Uterus (tissue), 2 donors: ENCODE measurements around the gene KRTAP21-3.

Source experiments
- CTCF ChIP-seq, 4 experiments: fragments of 200-600 bp in 2 of 4; fragments of 450-650 bp in 2 of 4; sonication (generic) in 2 of 4; IDR thresholded peaks; one replicate each; pipeline ENCODE4 v1.5.1; 2016 to 2019; ENCODE audit warnings: antibody characterized with exemption in 4 of 4, mild to moderate bottlenecking in 2 of 4, moderate library complexity in 1 of 4
- POLR2A ChIP-seq, 2 donors: fragments of 450-650 bp; IDR thresholded peaks; one replicate each; pipeline ENCODE4 v1.6.1; 2016; ENCODE audit warnings: antibody characterized with exemption in 2 of 2, mild to moderate bottlenecking in 1 of 2, moderate library complexity in 1 of 2

- TF ChIP-seq POLR2A (IDR thresholded peaks at IDR 0.05) (no peak), CTCF (IDR thresholded peaks at IDR 0.05) (no peak)
Measured at GRCh38 chr21:30733026-30733425, 14.4 kb upstream of the KRTAP21-3 start.
